ENCODE measurements around the gene AATK.

AATK gene

GRCh38 chr17:81101614-81102306 lies 64.3 kb downstream of the AATK start:
- H3K27ac ChIP-seq: no peak overlapping the region
- no peak overlapping the region for H3K4me3 ChIP-seq
- peak overlapping the region; percentile 70 for H3K4me2 ChIP-seq
- H4K20me1 ChIP-seq: peaks cover 70% of the 10 kb centered on the region
- peaks cover 68% of the 10 kb centered on the region for H3K27me3 ChIP-seq
- TF ChIP-seq Cebpa-rat (IDR thresholded peaks at IDR 0.05): no peak
- H3K9me3 ChIP-seq: no peaks in the 10 kb centered on the region
- H3K4me1 ChIP-seq: peaks cover 54% of the 10 kb centered on the region
- H3K9ac ChIP-seq: no peak overlapping the region
- H3K36me3 ChIP-seq: no peaks in the 10 kb centered on the region

- Histone ChIP-seq H3K27me3 (peaks cover 74% of the 10 kb centered on the region), H3K27ac (no peak overlapping the region), H3K4me2 (no peak overlapping the region), H3K4me3 (no peak overlapping the region), H3K36me3 (no peaks in the 10 kb centered on the region), H3K9ac (no peak overlapping the region), H3K4me1 (peaks cover 55% of the 10 kb centered on the region), H3K9me3 (no peaks in the 10 kb centered on the region), H4K20me1 (peaks cover 71% of the 10 kb centered on the region)
- no peak for TF ChIP-seq Cebpa-rat (IDR thresholded peaks at IDR 0.05)
Measured at GRCh38 chr17:81100668-81101067, 65.4 kb downstream of the AATK start.

GRCh38 chr17:81099888-81100287 lies 66.1 kb downstream of the AATK start:
- H3K9me3 ChIP-seq: no peaks in the 10 kb centered on the region
- peaks cover 56% of the 10 kb centered on the region for H3K4me1 ChIP-seq
- no peak overlapping the region for H3K4me2 ChIP-seq
- TF ChIP-seq Cebpa-rat (IDR thresholded peaks at IDR 0.05): no peak
- H3K27ac ChIP-seq: no peak overlapping the region
- no peak overlapping the region for H3K9ac ChIP-seq
- H3K36me3 ChIP-seq: no peaks in the 10 kb centered on the region
- peaks cover 71% of the 10 kb centered on the region for H4K20me1 ChIP-seq
- H3K27me3 ChIP-seq: peaks cover 74% of the 10 kb centered on the region
- H3K4me3 ChIP-seq: no peak overlapping the region

GRCh38 chr17:81097943-81098308 lies 68.1 kb downstream of the AATK start:
- Histone ChIP-seq H4K20me1 (peaks cover 73% of the 10 kb centered on the region), H3K4me3 (no peak overlapping the region), H3K9ac (no peak overlapping the region), H3K36me3 (no peaks in the 10 kb centered on the region), H3K9me3 (no peaks in the 10 kb centered on the region), H3K27me3 (peaks cover 74% of the 10 kb centered on the region), H3K27ac (no peak overlapping the region), H3K4me1 (peaks cover 62% of the 10 kb centered on the region), H3K4me2 (peak overlapping the region; percentile 54)
- no peak for TF ChIP-seq Cebpa-rat (IDR thresholded peaks at IDR 0.05)

GRCh38 chr17:81097134-81097942 lies 68.7 kb downstream of the AATK start:
- no peak overlapping the region for H3K4me3 ChIP-seq
- no peak for TF ChIP-seq Cebpa-rat (IDR thresholded peaks at IDR 0.05)
- peaks cover 56% of the 10 kb centered on the region for H3K4me1 ChIP-seq
- H3K36me3 ChIP-seq: no peaks in the 10 kb centered on the region
- H3K27me3 ChIP-seq: peaks cover 74% of the 10 kb centered on the region
- H3K9me3 ChIP-seq: no peaks in the 10 kb centered on the region
- H4K20me1 ChIP-seq: peaks cover 73% of the 10 kb centered on the region
- H3K9ac ChIP-seq: no peak overlapping the region
- peak overlapping the region; percentile 54 for H3K4me2 ChIP-seq
- no peak overlapping the region for H3K27ac ChIP-seq

GRCh38 chr17:81096741-81097133 lies 69.3 kb downstream of the AATK start:
- no peak overlapping the region for H3K9ac ChIP-seq
- no peaks in the 10 kb centered on the region for H3K36me3 ChIP-seq
- peaks cover 77% of the 10 kb centered on the region for H3K27me3 ChIP-seq
- H3K4me2 ChIP-seq: peak overlapping the region; percentile 84
- H3K4me1 ChIP-seq: peaks cover 50% of the 10 kb centered on the region
- no peak overlapping the region for H3K4me3 ChIP-seq
- H3K9me3 ChIP-seq: no peaks in the 10 kb centered on the region
- no peak overlapping the region for H3K27ac ChIP-seq
- peaks cover 74% of the 10 kb centered on the region for H4K20me1 ChIP-seq
- no peak for TF ChIP-seq Cebpa-rat (IDR thresholded peaks at IDR 0.05)

GRCh38 chr17:81095383-81095762 lies 70.6 kb downstream of the AATK start:
- Histone ChIP-seq H3K27me3 (peaks cover 81% of the 10 kb centered on the region), H3K27ac (no peak overlapping the region), H3K9me3 (no peaks in the 10 kb centered on the region), H3K36me3 (no peaks in the 10 kb centered on the region), H4K20me1 (peaks cover 73% of the 10 kb centered on the region), H3K4me3 (peak overlapping the region; percentile 19; the same call in 1 of the 2 replicates), H3K4me1 (peaks cover 49% of the 10 kb centered on the region), H3K4me2 (peak overlapping the region; percentile 84), H3K9ac (no peak overlapping the region)
- no peak for TF ChIP-seq Cebpa-rat (IDR thresholded peaks at IDR 0.05)

GRCh38 chr17:81094509-81095382 lies 71.3 kb downstream of the AATK start:
- Histone ChIP-seq H3K9ac (no peak overlapping the region), H3K27me3 (peaks cover 85% of the 10 kb centered on the region), H3K4me3 (peak overlapping the region; percentile 19; the same call in 1 of the 2 replicates), H3K27ac (no peak overlapping the region), H3K9me3 (no peaks in the 10 kb centered on the region), H3K36me3 (no peaks in the 10 kb centered on the region), H4K20me1 (peaks cover 79% of the 10 kb centered on the region), H3K4me2 (peak overlapping the region; percentile 84), H3K4me1 (peaks cover 56% of the 10 kb centered on the region)
- TF ChIP-seq Cebpa-rat (IDR thresholded peaks at IDR 0.05): no peak

- H3K9me3 ChIP-seq: no peaks in the 10 kb centered on the region
- no peak overlapping the region for H3K27ac ChIP-seq
- no peaks in the 10 kb centered on the region for H3K36me3 ChIP-seq
- no peak overlapping the region for H3K4me3 ChIP-seq
- no peak for TF ChIP-seq Cebpa-rat (IDR thresholded peaks at IDR 0.05)
- peaks cover 63% of the 10 kb centered on the region for H3K4me1 ChIP-seq
- H3K27me3 ChIP-seq: peaks cover 86% of the 10 kb centered on the region
- H4K20me1 ChIP-seq: peaks cover 88% of the 10 kb centered on the region
- H3K9ac ChIP-seq: no peak overlapping the region
- peak overlapping the region; percentile 84 for H3K4me2 ChIP-seq
Measured at GRCh38 chr17:81093619-81094508, 72.2 kb downstream of the AATK start.
